Natural killer cell treated with Interleukin-12 subunit alpha and Interleukin-12 subunit beta and Interleukin-15 and Interleukin-18, amount 100 ng/mL, for 72 hours (primary cell): Measurements from ENCODE around the gene THY1. TPM values are rescaled to one million over a fixed set of nuclear protein-coding genes. Genes with fewer than 3 reads are reported as not detected.
A peak's percentile ranks its signal among the peaks of the same experiment; 100 is the strongest.
"Not testable (repeated sequence)": the region's sequence is repeated elsewhere in the genome, so short reads cannot be mapped to it uniquely, and the experiment has no call there.

ENCODE experiments used
- ATAC-seq, 2 donors: fragments of 150-1000 bp; cut with Tn5 transposase in 1 of 2; sonication (Bioruptor Pico), chemical (Tn5 transposase) in 1 of 2; 2 replicates each; pipeline ENCODE4 v1.10.0; 2021
- DNase-seq: peaks from one replicate; pipeline ENCODE4 v3.0.0; 2022; ENCODE audit warnings: low spot score
- H3K27ac Mint-ChIP-seq, 2 donors: 1 replicate in 1 of 2; 2 replicates in 1 of 2; pipeline ENCODE4 v1.8.0; 2022; ENCODE audit warnings: mixed read lengths in 2 of 2, mild to moderate bottlenecking in 1 of 2, moderate library complexity in 1 of 2
- H3K27me3 Mint-ChIP-seq, 2 donors: 1 replicate in 1 of 2; 2 replicates in 1 of 2; pipeline ENCODE4 v1.8.0; 2022; ENCODE audit warnings: mixed read lengths in 2 of 2
- H3K36me3 Mint-ChIP-seq: one replicate; pipeline ENCODE4 v1.8.0; 2022; ENCODE audit warnings: mixed read lengths
- H3K4me1 Mint-ChIP-seq, 2 donors: 1 replicate in 1 of 2; 2 replicates in 1 of 2; pipeline ENCODE4 v1.8.0; 2022; ENCODE audit warnings: low read depth in 2 of 2, mixed read lengths in 2 of 2, mild to moderate bottlenecking in 1 of 2
- H3K4me3 Mint-ChIP-seq: one replicate; pipeline ENCODE4 v1.8.0; 2022; ENCODE audit warnings: mixed read lengths
- H3K9me3 Mint-ChIP-seq: 2 replicates; pipeline ENCODE4 v1.8.0; 2022; ENCODE audit warnings: mixed read lengths
- total RNA-seq, 2 donors: library from RNA; stranded (reverse); gene quantifications; one replicate each; pipeline ENCODE4 v1.2.3, GENCODE V29; 2022

The THY1 gene
- total RNA-seq = not detected

- H3K36me3 Mint-ChIP-seq = no peaks in the 10 kb centered on the region
- no peak within 1 kb of the TSS for H3K27ac Mint-ChIP-seq
- peak within 1 kb of the TSS; percentile 39 for H3K4me3 Mint-ChIP-seq
- peaks cover 39 to 49% of the 10 kb centered on the region in 2 donors for H3K27me3 Mint-ChIP-seq
- H3K9me3 Mint-ChIP-seq = no peaks in the 10 kb centered on the region
- no peak for ATAC-seq
- peaks cover 13% of the 10 kb centered on the region in 2 donors for H3K4me1 Mint-ChIP-seq
- no peak for DNase-seq
Measured at GRCh38 chr11:119422809-119423508, at the start of gene THY1. Gene THY1, minus strand, starts transcription at chr11:119423172. Its CDS starts 2,267 bp downstream, at chr11:119420905.

- no peak overlapping the region for H3K27ac Mint-ChIP-seq
- no peak overlapping the region for H3K4me3 Mint-ChIP-seq
- H3K36me3 Mint-ChIP-seq = peaks cover 8% of the 10 kb centered on the region
- no peak for ATAC-seq
- H3K9me3 Mint-ChIP-seq = no peaks in the 10 kb centered on the region
- DNase-seq = no peak
- no peaks in the 10 kb centered on the region for H3K4me1 Mint-ChIP-seq
- H3K27me3 Mint-ChIP-seq = peaks cover 30 to 36% of the 10 kb centered on the region in 2 donors
Measured at GRCh38 chr11:119472186-119472855, 49.3 kb upstream of the THY1 start.

GRCh38 chr11:119471329-119471728 is 48.4 kb upstream of the THY1 start:
- no peak overlapping the region for H3K27ac Mint-ChIP-seq
- no peak for ATAC-seq
- DNase-seq = no peak

GRCh38 chr11:119470317-119471291 is 47.6 kb upstream of the THY1 start:
- no peak overlapping the region for H3K27ac Mint-ChIP-seq
- H3K9me3 Mint-ChIP-seq = no peaks in the 10 kb centered on the region
- H3K4me1 Mint-ChIP-seq = no peaks in the 10 kb centered on the region
- ATAC-seq (no peak), DNase-seq (no peak)
- H3K27me3 Mint-ChIP-seq = peaks cover 32 to 43% of the 10 kb centered on the region in 2 donors
- H3K4me3 Mint-ChIP-seq = no peak overlapping the region
- H3K36me3 Mint-ChIP-seq = peaks cover 19% of the 10 kb centered on the region

More at GRCh38 chr11:119471329-119471728, 48.4 kb upstream of the THY1 start:
- Mint-ChIP-seq H3K4me3 (no peak overlapping the region), H3K9me3 (no peaks in the 10 kb centered on the region), H3K4me1 (no peaks in the 10 kb centered on the region), H3K27me3 (peaks cover 35 to 44% of the 10 kb centered on the region in 2 donors), H3K36me3 (peaks cover 14% of the 10 kb centered on the region)

- Mint-ChIP-seq H3K36me3 (peaks cover 25% of the 10 kb centered on the region), H3K27ac (no peak overlapping the region), H3K27me3 (peaks cover 42 to 54% of the 10 kb centered on the region in 2 donors), H3K4me3 (no peak overlapping the region), H3K4me1 (no peaks in the 10 kb centered on the region), H3K9me3 (peaks cover 8% of the 10 kb centered on the region)
- ATAC-seq (no peak), DNase-seq (no peak)
Measured at GRCh38 chr11:119469506-119469905, 46.5 kb upstream of the THY1 start.

- Mint-ChIP-seq H3K4me3 (no peak overlapping the region), H3K36me3 (peaks cover 27% of the 10 kb centered on the region), H3K4me1 (no peaks in the 10 kb centered on the region), H3K9me3 (peaks cover 10% of the 10 kb centered on the region), H3K27me3 (peaks cover 46 to 62% of the 10 kb centered on the region in 2 donors), H3K27ac (no peak overlapping the region)
- DNase-seq = no peak
- ATAC-seq = peak in 1 of 2 donors; percentile 24
Measured at GRCh38 chr11:119468511-119468910, 45.5 kb upstream of the THY1 start.

GRCh38 chr11:119461229-119461963 is 38.4 kb upstream of the THY1 start:
- peaks cover 14% of the 10 kb centered on the region for H3K36me3 Mint-ChIP-seq
- H3K27ac Mint-ChIP-seq = no peak overlapping the region
- H3K9me3 Mint-ChIP-seq = peaks cover 10% of the 10 kb centered on the region
- DNase-seq (no peak), ATAC-seq (no peak)
- peaks cover 39 to 40% of the 10 kb centered on the region in 2 donors for H3K27me3 Mint-ChIP-seq
- peaks cover 9 to 16% of the 10 kb centered on the region in 2 donors for H3K4me1 Mint-ChIP-seq
- no peak overlapping the region for H3K4me3 Mint-ChIP-seq

GRCh38 chr11:119460582-119460981 is 37.6 kb upstream of the THY1 start:
- Mint-ChIP-seq H3K27me3 (peaks cover 33 to 42% of the 10 kb centered on the region in 2 donors), H3K9me3 (peaks cover 10% of the 10 kb centered on the region), H3K36me3 (peaks cover 9% of the 10 kb centered on the region), H3K4me3 (no peak overlapping the region), H3K27ac (no peak overlapping the region), H3K4me1 (peaks cover 9 to 16% of the 10 kb centered on the region in 2 donors)
- ATAC-seq = no peak
- no peak for DNase-seq

- peaks cover 9 to 16% of the 10 kb centered on the region in 2 donors for H3K4me1 Mint-ChIP-seq
- peaks cover 8% of the 10 kb centered on the region for H3K36me3 Mint-ChIP-seq
- ATAC-seq = no peak
Measured at GRCh38 chr11:119460097-119460496, 37.1 kb upstream of the THY1 start.

GRCh38 chr11:119459293-119459976 is 36.5 kb upstream of the THY1 start:
- H3K27ac Mint-ChIP-seq = peak overlapping the region in 1 of 2 donors; percentile 21
- H3K9me3 Mint-ChIP-seq = peaks cover 1% of the 10 kb centered on the region
- H3K27me3 Mint-ChIP-seq = peaks cover 28 to 36% of the 10 kb centered on the region in 2 donors
- H3K4me3 Mint-ChIP-seq = no peak overlapping the region
- H3K36me3 Mint-ChIP-seq = peaks cover 1% of the 10 kb centered on the region
- DNase-seq (no peak), ATAC-seq (no peak)
- peaks cover 9 to 16% of the 10 kb centered on the region in 2 donors for H3K4me1 Mint-ChIP-seq

More at GRCh38 chr11:119460097-119460496, 37.1 kb upstream of the THY1 start:
- Mint-ChIP-seq H3K9me3 (peaks cover 7% of the 10 kb centered on the region), H3K27ac (no peak overlapping the region), H3K4me3 (no peak overlapping the region), H3K27me3 (peaks cover 31 to 41% of the 10 kb centered on the region in 2 donors)
- DNase-seq = no peak

- peaks cover 39% of the 10 kb centered on the region in 2 donors for H3K27me3 Mint-ChIP-seq
- not testable (repeated sequence) for H3K4me3 Mint-ChIP-seq, H3K27ac Mint-ChIP-seq, ATAC-seq, DNase-seq, H3K9me3 Mint-ChIP-seq, H3K36me3 Mint-ChIP-seq
- H3K4me1 Mint-ChIP-seq = peaks cover 9 to 16% of the 10 kb centered on the region in 2 donors
Measured at GRCh38 chr11:119455708-119456107, 32.7 kb upstream of the THY1 start.

- H3K27ac Mint-ChIP-seq, H3K4me3 Mint-ChIP-seq, H3K36me3 Mint-ChIP-seq, DNase-seq, H3K9me3 Mint-ChIP-seq, ATAC-seq: not testable (repeated sequence)
- H3K27me3 Mint-ChIP-seq = peaks cover 42 to 44% of the 10 kb centered on the region in 2 donors
- peaks cover 9 to 16% of the 10 kb centered on the region in 2 donors for H3K4me1 Mint-ChIP-seq
Measured at GRCh38 chr11:119455241-119455640, 32.3 kb upstream of the THY1 start.
